ENCODE measurements around the gene MEF2A.
"Not testable (repeated sequence)": the region's sequence is repeated elsewhere in the genome, so short reads cannot be mapped to it uniquely, and the experiment has no call there.

MEF2A gene

GRCh38 chr15:99518191-99518590, 47.6 kb upstream of the MEF2A start:
- Histone ChIP-seq H3K36me3 (ENCODE audit: control insufficient read depth in 2 of 2, insufficient read depth in 1 of 2, low read length in 2 of 2) (no peaks in the 10 kb centered on the region), H3K4me1 (ENCODE audit: control insufficient read depth, insufficient read depth, low read length) (no peaks in the 10 kb centered on the region), H3K9me3 (ENCODE audit: control insufficient read depth, insufficient read depth, low read depth, low read length) (no peaks in the 10 kb centered on the region), H3K27ac (ENCODE audit: extremely low read depth, low read depth, low read length) (no peak overlapping the region), H3K4me3 (ENCODE audit: low read depth, low read length) (no peak overlapping the region)
- ChIA-PET POLR2A (no interaction called here), CTCF (no interaction called here)
- no peak for TF ChIP-seq ZNF214 (tag by site-specific recombination; IDR thresholded peaks at IDR 0.05; ENCODE audit: borderline replicate concordance)
- TF ChIP-seq ZFHX2 (tag by site-specific recombination; conservative IDR thresholded peaks at IDR 0.05), result no peak
- no peak for TF ChIP-seq ZNF518A (tag by site-specific recombination; conservative IDR thresholded peaks at IDR 0.05; ENCODE audit: low read depth)

GRCh38 chr15:99519366-99519765, 46.4 kb upstream of the MEF2A start:
- 0 out of 2 replicates have a peak, but pooled peaks have one; percentile 32 for TF ChIP-seq ZNF121 (tag by site-specific recombination; IDR thresholded peaks at IDR 0.05)
- H3K4me3 ChIP-seq (ENCODE audit: low read depth, low read length); POLR2A ChIA-PET; H3K36me3 ChIP-seq (ENCODE audit: control insufficient read depth in 2 of 2, insufficient read depth in 1 of 2, low read length in 2 of 2); H3K4me1 ChIP-seq (ENCODE audit: control insufficient read depth, insufficient read depth, low read length); H3K9me3 ChIP-seq (ENCODE audit: control insufficient read depth, insufficient read depth, low read depth, low read length); CTCF ChIA-PET; H3K27ac ChIP-seq (ENCODE audit: extremely low read depth, low read depth, low read length): not testable (repeated sequence)

- Histone ChIP-seq H3K36me3 (ENCODE audit: control insufficient read depth in 2 of 2, insufficient read depth in 1 of 2, low read length in 2 of 2) (no peaks in the 10 kb centered on the region), H3K9me3 (ENCODE audit: control insufficient read depth, insufficient read depth, low read depth, low read length) (no peaks in the 10 kb centered on the region), H3K4me3 (ENCODE audit: low read depth, low read length) (no peak overlapping the region), H3K27ac (ENCODE audit: extremely low read depth, low read depth, low read length) (no peak overlapping the region), H3K4me1 (ENCODE audit: control insufficient read depth, insufficient read depth, low read length) (no peaks in the 10 kb centered on the region)
- ChIA-PET CTCF (no interaction called here), POLR2A (no interaction called here)
- TF ChIP-seq ZNF121 (tag by site-specific recombination; IDR thresholded peaks at IDR 0.05) (no peak), ZNF221 (tag by site-specific recombination; IDR thresholded peaks at IDR 0.05; ENCODE audit: borderline replicate concordance) (no peak), ZNF157 (tag by site-specific recombination; IDR thresholded peaks at IDR 0.05) (no peak), ZNF677 (tag by site-specific recombination; IDR thresholded peaks at IDR 0.05) (no peak), ZBTB49 (tag by site-specific recombination; IDR thresholded peaks at IDR 0.05; ENCODE audit: low read depth) (no peak), GLI2 (tag by site-specific recombination; IDR thresholded peaks at IDR 0.05; ENCODE audit: borderline replicate concordance, low read depth) (no peak), ZNF555 (tag by site-specific recombination; conservative IDR thresholded peaks at IDR 0.05) (no peak), ZSCAN4 (tag by site-specific recombination; IDR thresholded peaks at IDR 0.05) (no peak), ZNF837 (tag by site-specific recombination; IDR thresholded peaks at IDR 0.05) (no peak), ZNF48 (tag by site-specific recombination; IDR thresholded peaks at IDR 0.05) (no peak), ZNF280D (tag by site-specific recombination; IDR thresholded peaks at IDR 0.05) (no peak), ZNF558 (tag by site-specific recombination; IDR thresholded peaks at IDR 0.05) (no peak), ZNF433 (tag by site-specific recombination; IDR thresholded peaks at IDR 0.05; ENCODE audit: low read depth) (no peak)
Measured at GRCh38 chr15:99522288-99522687, 43.5 kb upstream of the MEF2A start.

All from HEK293 (cell line).